Uterus (tissue), 2 donors: ENCODE measurements around the gene GUCY2C.

Experiments used
- CTCF ChIP-seq, 4 experiments: fragments of 200-600 bp in 2 of 4; fragments of 450-650 bp in 2 of 4; sonication (generic) in 2 of 4; IDR thresholded peaks; one replicate each; pipeline ENCODE4 v1.5.1; 2016 to 2019; ENCODE audit warnings: antibody characterized with exemption in 4 of 4, mild to moderate bottlenecking in 2 of 4, moderate library complexity in 1 of 4
- POLR2A ChIP-seq, 2 donors: fragments of 450-650 bp; IDR thresholded peaks; one replicate each; pipeline ENCODE4 v1.6.1; 2016; ENCODE audit warnings: antibody characterized with exemption in 2 of 2, mild to moderate bottlenecking in 1 of 2, moderate library complexity in 1 of 2

DNA sequence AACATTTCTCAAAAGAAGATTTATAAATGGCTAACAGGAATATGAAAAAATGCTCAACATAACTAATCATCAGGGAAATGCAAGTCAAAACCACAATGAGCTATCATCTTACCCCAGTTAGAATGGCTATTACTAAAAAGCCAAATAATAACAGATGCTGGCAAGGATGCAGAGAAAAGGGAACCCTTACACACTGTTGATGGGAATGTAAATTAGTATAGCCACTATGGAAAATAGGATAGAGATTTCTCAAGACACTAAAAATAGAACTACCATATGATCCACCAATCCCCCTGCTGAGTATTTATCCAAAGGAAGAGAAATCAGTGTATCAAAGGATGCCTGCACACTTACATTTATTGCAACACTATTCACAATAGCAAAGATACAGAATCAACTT is 58.3 kb downstream of the GUCY2C start:
- TF ChIP-seq CTCF (IDR thresholded peaks at IDR 0.05) (no peak), POLR2A (IDR thresholded peaks at IDR 0.05) (no peak)
